ENCODE data around the gene CACNA1G.

CACNA1G gene

DNA sequence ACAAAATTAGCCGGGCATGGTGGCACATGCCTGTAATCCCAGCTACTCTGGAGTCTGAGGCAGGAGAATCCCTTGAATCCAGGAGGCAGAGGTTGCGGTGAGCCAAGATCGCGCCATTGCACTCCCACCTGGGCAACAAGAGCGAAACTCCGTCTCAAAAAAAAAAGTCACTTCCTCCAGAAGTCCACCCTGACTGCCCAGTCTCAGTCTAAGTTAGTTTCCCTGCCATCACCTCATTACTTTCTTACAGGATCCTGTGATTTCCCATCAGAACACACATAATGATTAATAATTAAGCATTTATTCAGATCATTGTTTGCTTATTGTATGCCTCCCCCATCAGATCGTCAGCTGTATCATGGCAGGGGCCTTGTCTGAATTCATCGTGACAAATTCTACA lies 105.8 kb downstream of the CACNA1G start:
- no peaks in the 10 kb centered on the region for H3K79me2 ChIP-seq (ENCODE audit: insufficient read depth, low read length)
- no peak for TF ChIP-seq EZH2phosphoT487 (IDR thresholded peaks at IDR 0.05; ENCODE audit: borderline replicate concordance)
- TF ChIP-seq, protein P1, sequence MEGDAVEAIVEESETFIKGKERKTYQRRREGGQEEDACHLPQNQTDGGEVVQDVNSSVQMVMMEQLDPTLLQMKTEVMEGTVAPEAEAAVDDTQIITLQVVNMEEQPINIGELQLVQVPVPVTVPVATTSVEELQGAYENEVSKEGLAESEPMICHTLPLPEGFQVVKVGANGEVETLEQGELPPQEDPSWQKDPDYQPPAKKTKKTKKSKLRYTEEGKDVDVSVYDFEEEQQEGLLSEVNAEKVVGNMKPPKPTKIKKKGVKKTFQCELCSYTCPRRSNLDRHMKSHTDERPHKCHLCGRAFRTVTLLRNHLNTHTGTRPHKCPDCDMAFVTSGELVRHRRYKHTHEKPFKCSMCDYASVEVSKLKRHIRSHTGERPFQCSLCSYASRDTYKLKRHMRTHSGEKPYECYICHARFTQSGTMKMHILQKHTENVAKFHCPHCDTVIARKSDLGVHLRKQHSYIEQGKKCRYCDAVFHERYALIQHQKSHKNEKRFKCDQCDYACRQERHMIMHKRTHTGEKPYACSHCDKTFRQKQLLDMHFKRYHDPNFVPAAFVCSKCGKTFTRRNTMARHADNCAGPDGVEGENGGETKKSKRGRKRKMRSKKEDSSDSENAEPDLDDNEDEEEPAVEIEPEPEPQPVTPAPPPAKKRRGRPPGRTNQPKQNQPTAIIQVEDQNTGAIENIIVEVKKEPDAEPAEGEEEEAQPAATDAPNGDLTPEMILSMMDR (conservative IDR thresholded peaks at IDR 0.05; ENCODE audit: low read length): no peak
- no peaks in the 10 kb centered on the region for H4K20me1 ChIP-seq (ENCODE audit: insufficient read depth, low read length, poor library complexity, severe bottlenecking)
- H3F3A ChIP-seq (ENCODE audit: low read depth): no peaks in the 10 kb centered on the region
- H3K9ac ChIP-seq (ENCODE audit: low read depth, low read length, poor library complexity, severe bottlenecking): no peak overlapping the region
- peaks cover 23% of the 10 kb centered on the region for H3K4me1 ChIP-seq (ENCODE audit: insufficient read depth, low read length, poor library complexity, severe bottlenecking)
- H3K9me2 ChIP-seq (replicated peaks; ENCODE audit: low read depth, low read length): no peaks in the 10 kb centered on the region
- H3K27me3 ChIP-seq (ENCODE audit: insufficient read depth, low read length, poor library complexity, severe bottlenecking): no peaks in the 10 kb centered on the region
- H3K36me3 ChIP-seq (ENCODE audit: insufficient read depth, low read length): no peaks in the 10 kb centered on the region
- no peak overlapping the region for H2AFZ ChIP-seq (ENCODE audit: low read length)
- H3K4me3 ChIP-seq (ENCODE audit: low read length, poor library complexity, severe bottlenecking): no peak overlapping the region
- H3K4me2 ChIP-seq (ENCODE audit: low read depth, low read length, poor library complexity, severe bottlenecking): no peak overlapping the region
- H3K9me3 ChIP-seq (ENCODE audit: insufficient read depth, low read depth, low read length): no peaks in the 10 kb centered on the region

DNA sequence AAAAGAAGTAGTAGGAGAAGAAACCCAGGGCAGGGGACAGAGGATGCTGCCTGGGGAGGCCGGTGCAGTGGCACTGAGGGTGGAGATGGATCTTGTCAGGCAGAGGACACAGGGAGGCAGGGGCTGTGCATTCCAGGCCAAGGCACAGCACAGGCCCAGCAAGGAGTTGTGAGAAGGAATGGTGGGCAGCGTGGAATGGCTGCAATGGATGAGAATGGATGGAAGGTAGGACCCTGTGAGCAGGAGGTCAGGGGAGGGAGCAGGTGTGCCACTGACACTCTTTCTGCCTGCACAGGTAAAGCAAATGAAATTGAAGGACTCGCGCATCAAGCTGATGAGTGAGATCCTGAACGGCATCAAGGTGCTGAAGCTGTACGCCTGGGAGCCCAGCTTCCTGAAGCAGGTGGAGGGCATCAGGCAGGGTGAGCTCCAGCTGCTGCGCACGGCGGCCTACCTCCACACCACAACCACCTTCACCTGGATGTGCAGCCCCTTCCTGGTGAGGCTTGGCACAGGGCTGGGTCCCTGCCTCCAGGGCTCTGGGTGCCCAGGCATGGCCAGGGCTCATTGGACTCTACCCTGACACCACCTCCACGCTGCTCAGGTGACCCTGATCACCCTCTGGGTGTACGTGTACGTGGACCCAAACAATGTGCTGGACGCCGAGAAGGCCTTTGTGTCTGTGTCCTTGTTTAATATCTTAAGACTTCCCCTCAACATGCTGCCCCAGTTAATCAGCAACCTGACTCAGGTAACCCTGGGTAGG lies 106.9 kb downstream of the CACNA1G start:
- H4K20me1 ChIP-seq (ENCODE audit: insufficient read depth, low read length, poor library complexity, severe bottlenecking): no peaks in the 10 kb centered on the region
- H3K36me3 ChIP-seq (ENCODE audit: insufficient read depth, low read length): no peaks in the 10 kb centered on the region
- no peaks in the 10 kb centered on the region for H3F3A ChIP-seq (ENCODE audit: low read depth)
- peaks cover 12% of the 10 kb centered on the region for H3K4me1 ChIP-seq (ENCODE audit: insufficient read depth, low read length, poor library complexity, severe bottlenecking)
- no peaks in the 10 kb centered on the region for H3K27me3 ChIP-seq (ENCODE audit: insufficient read depth, low read length, poor library complexity, severe bottlenecking)
- no peak overlapping the region for H3K9ac ChIP-seq (ENCODE audit: low read depth, low read length, poor library complexity, severe bottlenecking)
- H3K4me2 ChIP-seq (ENCODE audit: low read depth, low read length, poor library complexity, severe bottlenecking): no peak overlapping the region
- TF ChIP-seq, protein P1 (conservative IDR thresholded peaks at IDR 0.05; ENCODE audit: low read length): no peak
- TF ChIP-seq EZH2phosphoT487 (IDR thresholded peaks at IDR 0.05; ENCODE audit: borderline replicate concordance): no peak
- no peak overlapping the region for H3K4me3 ChIP-seq (ENCODE audit: low read length, poor library complexity, severe bottlenecking)
- no peak overlapping the region for H2AFZ ChIP-seq (ENCODE audit: low read length)
- no peaks in the 10 kb centered on the region for H3K9me3 ChIP-seq (ENCODE audit: insufficient read depth, low read depth, low read length)
- H3K79me2 ChIP-seq (ENCODE audit: insufficient read depth, low read length): no peaks in the 10 kb centered on the region
- H3K9me2 ChIP-seq (replicated peaks; ENCODE audit: low read depth, low read length): no peaks in the 10 kb centered on the region

DNA sequence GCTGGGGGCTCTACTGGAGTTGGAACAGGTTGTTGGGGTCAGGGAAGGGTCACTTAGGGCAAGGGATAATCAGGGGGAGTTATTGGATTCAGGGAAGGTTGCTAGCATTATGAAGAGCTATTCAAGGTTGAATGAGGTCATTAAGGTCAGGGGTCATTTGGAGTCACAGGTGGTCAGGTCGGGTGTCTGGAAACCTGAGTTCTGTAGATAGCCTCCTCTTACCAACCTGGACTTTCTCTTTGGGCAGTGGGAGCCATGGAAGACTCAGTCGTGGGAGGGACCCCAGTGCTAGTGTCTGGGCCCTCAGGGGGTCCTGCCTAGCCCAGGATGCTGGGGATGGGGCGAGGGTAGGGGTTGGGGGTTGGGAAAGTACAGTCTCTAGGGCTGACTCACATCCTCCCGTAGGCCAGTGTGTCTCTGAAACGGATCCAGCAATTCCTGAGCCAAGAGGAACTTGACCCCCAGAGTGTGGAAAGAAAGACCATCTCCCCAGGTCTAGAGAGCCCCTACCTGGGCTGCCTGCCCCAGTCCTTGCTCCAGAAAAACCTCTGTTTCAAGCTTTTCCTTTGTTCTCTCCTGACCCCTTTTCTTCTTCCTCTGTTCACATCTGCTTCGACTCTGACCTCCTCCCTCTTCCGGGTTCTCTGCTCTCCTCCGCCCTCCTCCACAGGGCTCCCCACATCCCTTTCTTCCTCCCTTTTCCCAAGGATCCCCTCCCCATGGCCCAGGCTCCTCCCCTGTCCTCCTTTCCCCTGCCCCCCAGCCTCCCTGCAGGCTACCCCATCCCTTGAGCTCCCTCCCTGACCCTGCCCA lies 107.7 kb downstream of the CACNA1G start:
- Histone ChIP-seq H3K9me3 (ENCODE audit: insufficient read depth, low read depth, low read length) (no peaks in the 10 kb centered on the region), H2AFZ (ENCODE audit: low read length) (no peak overlapping the region), H3K9ac (ENCODE audit: low read depth, low read length, poor library complexity, severe bottlenecking) (no peak overlapping the region), H4K20me1 (ENCODE audit: insufficient read depth, low read length, poor library complexity, severe bottlenecking) (no peaks in the 10 kb centered on the region), H3K79me2 (ENCODE audit: insufficient read depth, low read length) (no peaks in the 10 kb centered on the region), H3K4me3 (ENCODE audit: low read length, poor library complexity, severe bottlenecking) (no peak overlapping the region), H3K36me3 (ENCODE audit: insufficient read depth, low read length) (no peaks in the 10 kb centered on the region), H3K27me3 (ENCODE audit: insufficient read depth, low read length, poor library complexity, severe bottlenecking) (no peaks in the 10 kb centered on the region), H3K9me2 (replicated peaks; ENCODE audit: low read depth, low read length) (no peaks in the 10 kb centered on the region), H3K4me2 (ENCODE audit: low read depth, low read length, poor library complexity, severe bottlenecking) (no peak overlapping the region), H3K4me1 (ENCODE audit: insufficient read depth, low read length, poor library complexity, severe bottlenecking) (peaks cover 9% of the 10 kb centered on the region), H3F3A (ENCODE audit: low read depth) (no peaks in the 10 kb centered on the region)
- no peak for TF ChIP-seq EZH2phosphoT487 (IDR thresholded peaks at IDR 0.05; ENCODE audit: borderline replicate concordance)
- TF ChIP-seq, protein P1 (conservative IDR thresholded peaks at IDR 0.05; ENCODE audit: low read length): no peak

Measured in Loucy (cell line).